ENCODE measurements around the gene ESRRB. TPM values are rescaled to one million over a fixed set of nuclear protein-coding genes. Genes with fewer than 3 reads are reported as not detected.

ESRRB gene
- total RNA-seq, 4 donors from 2014 or later: not detected

DNA sequence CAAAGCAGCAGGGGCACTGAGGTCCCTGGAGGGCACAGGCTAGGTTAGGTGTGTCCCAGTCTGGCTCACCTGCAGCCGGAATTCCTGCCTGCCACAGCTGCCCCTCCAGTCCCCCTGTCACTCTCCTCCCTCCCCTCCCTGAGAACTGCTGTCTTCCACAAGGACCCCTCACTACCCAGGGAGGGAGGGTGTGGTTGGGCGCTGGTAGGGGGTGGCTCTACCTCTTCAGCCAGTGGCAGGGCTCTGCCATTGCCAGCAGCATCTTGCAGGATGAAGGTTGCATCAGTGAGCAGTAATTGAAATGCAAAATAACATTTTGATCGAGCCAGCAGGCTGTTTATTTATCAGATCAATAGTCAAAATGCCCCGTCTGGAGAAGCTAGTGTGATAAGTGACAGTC is 45.7 kb downstream of the ESRRB start:
- no peak for ATAC-seq (ENCODE audit: low FRiP score)
- no peak for TF ChIP-seq CTCF (IDR thresholded peaks at IDR 0.05)
- no peak for DNase-seq (ENCODE audit: low spot score)

DNA sequence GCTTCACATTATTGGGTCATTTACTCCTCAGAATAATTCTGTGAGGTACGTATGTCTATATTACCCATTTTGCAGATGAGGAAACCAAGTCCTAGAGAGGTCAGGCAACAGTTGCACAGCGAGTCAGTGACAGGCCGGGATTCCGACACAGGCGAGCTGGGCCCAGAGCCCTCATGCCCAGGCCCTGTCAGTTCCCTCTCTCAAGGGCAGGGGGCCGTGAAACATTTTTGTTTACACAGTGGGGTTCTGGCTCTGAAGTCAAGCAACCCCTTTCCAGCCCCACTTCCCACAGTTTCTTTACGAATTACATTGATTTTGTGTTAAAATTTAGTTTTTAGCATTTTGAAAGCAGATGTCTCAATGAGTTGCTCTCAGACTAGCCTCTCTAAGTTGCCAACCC is 46.7 kb downstream of the ESRRB start:
- ATAC-seq (ENCODE audit: low FRiP score) (no peak), DNase-seq (ENCODE audit: low spot score) (no peak)
- no peak for TF ChIP-seq CTCF (IDR thresholded peaks at IDR 0.05)

DNA sequence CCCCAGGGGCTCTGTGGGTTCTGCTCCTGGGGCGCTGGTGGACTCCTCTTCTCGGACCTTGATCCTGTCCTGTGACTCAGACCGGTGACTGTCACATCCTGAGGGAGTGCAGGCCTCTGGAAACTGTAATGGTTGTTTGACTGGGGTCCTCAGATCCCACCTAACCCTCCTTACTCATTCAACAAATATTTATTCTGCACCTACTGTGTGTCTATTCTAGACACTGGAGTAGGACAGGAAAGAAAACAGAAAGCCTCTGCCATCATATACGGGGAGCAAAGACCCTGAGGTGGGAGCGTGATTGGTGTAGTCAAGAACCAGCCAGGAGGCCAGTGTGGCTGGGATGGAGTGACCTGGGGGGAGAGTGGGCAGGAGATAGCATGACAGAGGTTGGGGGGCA is 47.6 kb downstream of the ESRRB start:
- ATAC-seq (ENCODE audit: low FRiP score) (no peak), DNase-seq (ENCODE audit: low spot score) (no peak)
- TF ChIP-seq CTCF (IDR thresholded peaks at IDR 0.05): no peak

GRCh38 chr14:76424359-76424758 is 48.4 kb downstream of the ESRRB start:
- DNase-seq (ENCODE audit: low spot score): no peak
- no peak for TF ChIP-seq CTCF (IDR thresholded peaks at IDR 0.05)
- ATAC-seq (ENCODE audit: low FRiP score): no peak

DNA sequence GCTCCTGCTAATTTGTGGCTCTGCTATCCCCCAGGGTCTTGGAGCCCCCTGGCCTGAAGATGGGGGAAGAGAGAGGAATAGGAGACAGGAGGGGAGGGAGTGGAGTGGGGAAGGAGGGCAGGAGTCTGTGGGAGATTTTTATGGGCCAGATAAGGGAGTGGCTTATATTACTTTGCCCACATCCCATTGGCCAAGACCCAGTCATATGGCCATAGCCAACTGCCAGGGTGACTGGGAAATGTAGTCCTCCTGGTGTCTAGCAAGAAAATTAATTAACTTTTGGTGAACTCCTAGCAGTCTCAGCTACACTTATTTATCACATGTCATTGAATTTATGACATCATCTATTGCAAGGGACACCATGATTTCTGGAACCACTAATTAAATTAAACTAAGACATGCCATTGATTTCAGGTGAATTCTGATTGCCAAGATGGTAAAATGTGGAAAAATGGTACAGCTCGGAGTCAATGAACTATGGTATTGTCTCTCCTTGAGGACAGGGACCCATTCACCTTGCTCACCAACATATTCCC is 50.3 kb downstream of the ESRRB start:
- TF ChIP-seq CTCF (IDR thresholded peaks at IDR 0.05): no peak
- ATAC-seq (ENCODE audit: low FRiP score) (no peak), DNase-seq (ENCODE audit: low spot score) (no peak)

DNA sequence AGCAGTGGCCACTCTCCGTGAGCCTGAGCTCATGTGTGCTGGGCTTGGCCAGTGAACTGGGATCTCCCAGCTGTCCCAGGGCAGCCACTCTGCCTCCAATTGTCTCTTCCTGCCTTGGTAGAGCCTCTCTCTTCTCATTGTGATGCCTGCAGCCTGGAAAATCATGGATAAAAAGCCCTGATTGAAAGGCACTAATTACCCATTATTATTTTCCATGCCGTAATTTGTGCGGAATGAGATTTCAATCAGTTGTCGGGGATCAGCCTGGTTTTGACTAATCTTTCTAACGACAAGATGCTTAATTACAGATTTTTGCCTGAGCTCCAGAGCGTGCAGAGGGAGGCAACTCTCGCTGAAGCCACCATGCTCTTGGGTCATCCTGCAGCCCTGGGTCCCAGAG is 52.7 kb downstream of the ESRRB start:
- no peak for TF ChIP-seq CTCF (IDR thresholded peaks at IDR 0.05)
- DNase-seq (ENCODE audit: low spot score) (no peak), ATAC-seq (ENCODE audit: low FRiP score) (no peak)

DNA sequence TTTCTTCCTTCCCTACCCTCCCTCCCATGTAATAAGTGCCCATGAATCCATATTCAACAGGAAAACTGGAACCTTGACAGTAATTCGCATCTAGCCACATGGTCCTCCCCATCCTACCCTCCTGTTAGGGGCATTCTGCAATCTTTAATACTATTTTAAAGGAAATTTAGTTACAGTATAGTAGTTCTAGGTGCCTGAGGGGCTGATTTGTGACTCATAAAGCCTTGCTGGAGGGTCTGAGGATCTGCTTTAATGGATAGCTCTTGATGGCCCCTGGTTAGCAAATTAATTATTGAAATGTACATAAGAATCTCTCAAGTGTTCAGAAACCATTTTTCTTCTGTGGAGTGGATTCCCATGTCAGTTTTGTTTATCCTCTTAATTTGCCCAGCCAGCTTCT is 54.1 kb downstream of the ESRRB start:
- no peak for TF ChIP-seq CTCF (IDR thresholded peaks at IDR 0.05)
- DNase-seq (ENCODE audit: low spot score) (no peak), ATAC-seq (ENCODE audit: low FRiP score) (no peak)

Data from omental fat pad (tissue), 4 donors.